Midbrain (tissue), 1 donor: ENCODE data around the gene NFKBIA.
A peak's percentile ranks its signal among the peaks of the same experiment; 100 is the strongest.
"Not testable (repeated sequence)": the region's sequence is repeated elsewhere in the genome, so short reads cannot be mapped to it uniquely, and the experiment has no call there.

ENCODE experiments used
- DNase-seq: peaks from one replicate; lab custom pipeline; 2025; lab: John Stamatoyannopoulos, UW

The NFKBIA gene

GRCh38 chr14:35390577-35391387 lies 13.8 kb downstream of the NFKBIA start:
- DNase-seq: no peak

DNA sequence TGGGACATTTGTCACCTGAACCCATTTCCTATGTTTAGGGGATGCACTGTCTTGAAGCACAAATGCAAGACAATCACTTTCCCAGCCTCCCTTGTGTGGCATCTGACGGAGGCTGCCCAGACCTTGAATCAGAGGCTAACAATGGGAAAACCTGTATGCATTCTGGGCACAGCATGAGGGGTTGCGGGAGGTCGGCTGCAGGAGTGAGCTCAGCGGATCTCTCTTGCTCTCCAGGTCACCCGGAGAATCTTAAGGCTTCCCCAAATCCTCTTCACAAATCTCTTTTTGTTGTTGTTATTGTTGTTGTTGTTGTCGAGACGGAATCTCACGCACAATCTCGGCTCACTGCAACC lies 15.3 kb downstream of the NFKBIA start:
- DNase-seq: no peak

GRCh38 chr14:35388656-35389314 lies 15.8 kb downstream of the NFKBIA start:
- DNase-seq: no peak

GRCh38 chr14:35387713-35388579 lies 16.6 kb downstream of the NFKBIA start:
- DNase-seq: no peak

DNA sequence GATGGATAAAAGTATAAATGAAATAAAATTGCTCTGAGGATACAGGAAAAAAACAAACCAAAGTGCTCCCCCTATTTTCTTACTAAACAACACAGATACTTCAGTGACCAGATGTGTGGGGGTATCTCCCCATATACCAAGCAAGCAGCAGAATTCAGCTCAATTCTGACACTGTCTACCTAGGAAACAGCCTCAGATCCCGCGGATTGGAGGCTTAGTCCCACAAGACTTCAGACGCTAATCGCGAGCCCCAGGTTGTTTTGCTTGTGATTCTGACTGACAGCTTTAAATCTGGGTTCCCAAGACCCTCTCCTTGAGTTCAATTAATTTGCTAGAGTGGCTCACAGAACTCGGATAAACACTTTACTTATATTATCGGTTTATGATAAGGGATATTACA lies 17.3 kb downstream of the NFKBIA start:
- no peak for DNase-seq

DNA sequence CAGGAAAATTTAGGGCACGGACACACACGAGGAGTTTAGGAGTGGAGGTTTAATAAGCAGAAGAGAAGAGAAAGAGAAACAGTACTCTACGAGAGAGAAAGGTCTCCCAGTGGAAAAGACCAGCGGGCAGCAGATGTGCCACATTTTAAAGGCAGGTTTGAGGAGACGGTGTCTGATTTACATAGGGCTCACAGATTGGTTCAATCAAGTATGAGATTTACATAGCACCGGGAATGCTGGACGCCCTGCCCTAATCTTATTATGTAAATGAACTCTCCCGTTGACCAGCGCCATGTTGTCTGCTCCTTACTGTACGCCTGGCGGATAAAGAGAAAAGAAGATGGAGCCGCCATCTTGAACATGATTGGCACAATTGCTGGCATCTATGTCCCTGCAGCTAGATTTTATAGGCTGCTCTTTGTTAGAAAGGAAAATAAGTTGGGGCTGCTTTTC lies 17.9 kb downstream of the NFKBIA start:
- DNase-seq: no peak

DNA sequence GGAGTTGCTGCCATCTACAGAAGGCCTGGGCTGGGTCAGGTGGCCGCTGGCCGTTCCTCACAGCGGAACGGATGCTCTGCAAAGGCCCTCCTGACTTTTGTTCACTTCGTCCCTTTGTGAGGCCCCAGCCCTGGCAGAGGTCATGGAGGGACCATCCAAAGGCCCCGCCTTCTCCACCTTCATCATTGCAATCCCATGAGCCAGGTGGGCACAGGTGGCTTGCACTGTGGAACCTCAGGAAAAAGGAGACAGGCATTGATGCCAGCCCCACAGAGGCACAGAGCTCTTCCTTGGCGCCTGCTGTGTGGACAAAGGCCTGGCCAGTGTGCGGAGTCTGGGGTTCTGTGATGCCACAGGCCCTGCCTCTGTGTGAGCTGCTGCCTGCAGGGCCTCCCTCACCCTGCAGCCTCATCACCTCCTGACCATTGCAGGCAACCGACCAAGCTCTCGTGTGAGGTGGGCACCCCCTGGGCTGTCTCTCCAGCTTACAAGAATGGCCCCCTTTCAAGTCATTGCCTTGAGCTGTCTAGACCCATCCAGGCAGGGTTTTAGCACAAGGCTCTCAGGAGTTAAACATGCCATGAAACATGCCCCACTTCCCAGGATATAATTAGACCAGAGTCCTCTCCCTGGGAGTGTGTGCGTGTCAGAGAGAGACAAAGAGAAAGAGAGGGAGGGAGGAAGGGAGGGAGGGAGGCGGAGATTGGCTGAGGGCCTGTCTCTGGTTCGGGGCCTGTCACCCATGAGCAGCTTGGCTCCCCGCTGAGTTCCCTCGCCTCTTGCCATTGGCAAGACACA lies 19.3 kb downstream of the NFKBIA start:
- peak; percentile 83 for DNase-seq

DNA sequence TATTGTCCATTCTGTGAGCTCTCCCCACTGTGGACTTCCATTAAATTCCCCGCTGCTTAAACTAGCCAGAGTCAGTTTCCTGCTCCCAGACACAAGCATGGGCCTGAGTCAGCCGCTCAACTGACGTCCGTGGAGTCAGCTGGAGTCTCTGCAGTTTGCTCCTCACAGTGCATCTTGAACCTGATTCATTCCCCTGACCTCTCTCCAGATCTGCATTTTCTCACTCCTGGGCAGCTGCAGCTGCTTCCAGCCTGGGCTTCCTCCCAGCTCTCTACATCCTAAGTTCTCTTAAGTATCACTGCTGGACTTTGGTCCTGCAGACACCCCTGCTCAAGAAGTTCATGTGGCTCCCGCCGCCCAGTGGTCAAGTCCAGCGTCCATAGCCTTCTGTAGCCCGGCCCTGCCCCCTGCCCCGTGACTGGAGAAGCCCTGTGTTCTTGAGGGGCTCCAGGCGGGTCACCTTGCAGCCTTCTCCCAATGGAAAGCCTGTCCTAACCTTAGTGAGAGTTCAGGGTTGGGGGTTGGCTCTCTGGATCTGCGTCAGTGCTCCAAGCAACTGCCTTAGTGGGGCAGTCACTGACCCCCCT lies 20.0 kb downstream of the NFKBIA start:
- peak; percentile 46 for DNase-seq

DNA sequence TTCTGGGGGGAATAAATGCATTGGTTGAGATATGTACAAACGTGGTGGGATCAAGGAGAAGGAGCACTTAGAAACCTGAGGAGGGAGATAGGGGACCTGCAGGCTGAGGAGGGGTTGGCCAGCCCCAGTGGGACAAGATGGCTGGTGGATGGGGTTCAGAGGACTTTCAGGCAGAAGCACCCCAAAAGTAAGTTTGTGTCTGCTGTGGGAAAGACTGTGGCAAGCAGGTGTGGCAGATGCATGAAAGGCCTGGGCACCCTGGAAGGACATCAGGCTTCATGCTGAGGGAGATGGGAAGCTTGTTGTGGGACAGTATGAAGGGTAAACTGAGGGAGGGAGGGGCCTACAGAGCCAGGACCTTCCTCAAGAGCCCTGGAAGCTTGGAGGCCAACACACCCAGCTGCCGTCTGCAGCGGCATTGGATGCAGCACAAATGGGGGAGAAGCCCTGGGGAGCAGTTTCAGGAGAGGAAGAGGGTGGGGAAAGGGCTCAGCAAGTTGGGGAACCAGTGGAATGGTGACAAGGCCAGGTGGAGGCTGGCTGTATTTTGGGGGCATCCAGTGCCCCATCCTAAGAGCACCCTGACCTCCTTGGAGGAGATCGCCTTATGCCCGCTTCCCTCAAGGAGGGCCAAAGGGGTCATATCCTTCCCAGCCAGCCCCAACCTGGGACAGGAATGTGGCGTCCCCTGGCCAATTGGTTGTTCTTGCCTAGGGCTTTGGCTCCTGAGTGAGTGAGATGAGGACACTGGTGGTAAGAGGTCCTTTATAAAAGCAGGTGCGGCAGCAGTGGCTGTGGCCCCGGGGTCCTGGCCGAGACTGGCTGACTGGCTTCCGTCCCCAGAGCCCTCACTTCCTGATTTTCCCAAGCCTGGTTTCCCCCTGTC lies 20.7 kb downstream of the NFKBIA start:
- DNase-seq: no peak

DNA sequence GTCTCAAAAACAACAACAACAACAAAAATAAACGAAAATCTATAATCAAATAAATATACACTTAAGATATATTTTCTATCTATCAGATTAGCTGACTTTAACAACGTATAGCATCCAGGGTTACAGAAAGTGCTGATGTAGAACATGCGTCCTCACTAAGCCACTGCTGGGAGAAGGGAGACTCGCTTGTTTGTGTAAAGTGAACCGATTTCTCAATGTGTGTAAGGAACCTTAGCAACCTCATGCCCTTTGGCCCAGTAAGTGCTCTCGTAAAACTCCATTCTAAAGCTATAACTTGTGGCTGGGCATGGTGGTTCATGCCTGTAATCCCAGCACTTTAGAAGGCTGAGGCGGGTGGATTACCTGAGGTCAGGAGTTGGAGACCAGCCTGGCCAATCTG lies 23.8 kb downstream of the NFKBIA start:
- no peak for DNase-seq

- not testable (repeated sequence) for DNase-seq
These were observed 25.2 kb downstream of the NFKBIA start for GRCh38 chr14:35379234-35379933.

DNA sequence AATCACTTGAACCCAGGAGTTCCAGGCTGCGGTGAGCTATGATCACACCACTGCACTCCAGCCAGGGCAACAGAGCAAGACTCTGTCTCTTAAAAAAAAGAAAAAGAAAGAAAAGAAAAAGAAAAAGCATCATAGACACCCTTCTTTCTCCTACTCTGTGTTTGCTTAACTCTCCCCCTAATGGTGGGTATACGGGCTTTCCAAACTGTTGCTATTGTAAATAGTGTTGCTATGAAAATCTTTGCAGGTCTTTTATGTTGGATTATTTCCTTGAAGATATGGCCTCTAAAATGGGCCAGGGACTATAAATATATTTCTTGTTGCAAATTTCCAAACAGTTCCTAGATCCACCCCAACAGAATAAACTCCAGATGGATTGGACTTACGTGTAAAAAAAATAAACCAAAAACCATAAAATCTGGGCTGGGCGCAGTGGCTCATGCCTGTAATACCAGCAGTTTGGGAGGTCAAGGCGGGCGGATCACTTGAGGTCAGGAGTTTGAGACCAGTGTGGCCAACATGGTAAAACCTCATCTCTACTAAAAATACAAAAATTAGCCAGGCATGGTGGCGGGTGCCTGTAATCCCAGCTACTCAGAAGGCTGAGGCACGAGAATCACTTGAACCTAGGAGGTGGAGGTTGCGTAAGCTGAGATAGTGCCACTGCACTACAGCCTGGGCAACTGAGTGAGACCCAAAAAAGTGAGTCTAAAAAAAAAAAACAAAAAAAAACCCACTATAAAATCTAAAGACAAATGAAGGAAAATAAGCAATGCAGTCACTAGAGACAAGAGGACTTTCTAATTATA lies 25.9 kb downstream of the NFKBIA start:
- no peak for DNase-seq

GRCh38 chr14:35375558-35376025 lies 29.0 kb downstream of the NFKBIA start:
- no peak for DNase-seq

DNA sequence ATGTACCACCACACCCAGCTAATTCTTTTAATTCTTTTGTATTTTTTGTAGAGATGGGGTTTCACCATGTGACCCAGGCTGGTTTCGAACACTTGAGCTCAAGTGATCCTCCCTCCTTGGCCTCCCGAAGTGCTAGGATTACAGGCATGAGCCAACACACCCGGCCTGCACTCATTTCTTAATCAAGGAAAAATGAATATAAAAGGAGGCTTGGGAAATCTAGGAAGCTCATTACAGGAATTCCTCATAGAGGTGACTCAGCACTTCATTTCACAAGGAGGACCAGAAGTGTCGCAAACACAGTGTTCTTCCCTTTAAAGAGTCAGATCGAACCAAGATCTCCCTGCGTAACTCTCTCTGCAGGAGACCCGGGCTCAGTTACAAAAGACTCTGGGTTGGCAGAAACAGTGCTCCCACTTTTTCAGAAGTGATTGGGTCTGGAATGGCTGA lies 30.3 kb downstream of the NFKBIA start:
- DNase-seq: no peak

DNA sequence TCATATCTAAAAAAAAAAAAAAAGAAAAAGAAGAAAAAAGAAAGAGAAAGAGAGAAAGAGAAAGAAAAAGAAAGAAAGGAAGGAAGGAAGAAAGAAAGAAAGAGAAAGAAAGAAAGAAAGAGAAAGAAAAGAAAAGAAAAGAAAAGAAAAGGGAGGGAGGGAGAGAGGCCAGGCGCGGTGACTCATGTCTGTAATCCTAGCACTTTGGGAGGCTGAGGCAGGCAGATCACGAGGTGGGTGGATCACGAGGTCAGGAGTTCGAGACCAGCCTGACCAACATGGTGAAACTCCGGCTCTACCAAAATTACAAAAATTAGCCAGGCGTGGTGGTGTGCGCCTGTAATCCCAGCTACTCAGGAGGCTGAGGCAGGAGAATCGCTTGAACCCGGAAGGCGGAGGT lies 31.3 kb downstream of the NFKBIA start:
- DNase-seq: not testable (repeated sequence)

GRCh38 chr14:35370969-35371368 lies 33.6 kb downstream of the NFKBIA start:
- DNase-seq: no peak

DNA sequence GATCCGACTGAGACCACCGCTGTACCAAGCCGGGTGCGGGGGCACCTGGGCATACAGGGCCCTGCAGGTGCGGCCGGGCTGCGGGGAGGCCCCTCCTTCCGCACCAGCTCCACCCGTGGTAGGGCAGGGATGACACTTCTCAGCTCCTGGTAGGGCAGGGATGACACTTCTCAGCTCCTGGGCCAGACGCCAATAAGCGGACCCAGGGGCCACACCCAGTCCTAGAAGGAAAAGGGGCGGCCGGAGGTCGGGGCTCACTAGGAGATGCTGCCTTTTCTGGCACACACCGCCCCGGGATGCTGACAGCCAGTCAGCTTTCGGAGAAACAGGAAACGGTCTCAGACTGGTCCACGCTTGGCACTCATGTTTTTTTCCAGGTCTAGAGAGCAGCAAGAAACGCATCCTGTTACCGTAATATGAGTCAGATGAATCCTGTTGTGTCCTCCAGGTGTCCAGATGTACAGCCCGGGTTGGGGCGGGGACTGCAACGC lies 34.8 kb downstream of the NFKBIA start:
- DNase-seq: no peak

DNA sequence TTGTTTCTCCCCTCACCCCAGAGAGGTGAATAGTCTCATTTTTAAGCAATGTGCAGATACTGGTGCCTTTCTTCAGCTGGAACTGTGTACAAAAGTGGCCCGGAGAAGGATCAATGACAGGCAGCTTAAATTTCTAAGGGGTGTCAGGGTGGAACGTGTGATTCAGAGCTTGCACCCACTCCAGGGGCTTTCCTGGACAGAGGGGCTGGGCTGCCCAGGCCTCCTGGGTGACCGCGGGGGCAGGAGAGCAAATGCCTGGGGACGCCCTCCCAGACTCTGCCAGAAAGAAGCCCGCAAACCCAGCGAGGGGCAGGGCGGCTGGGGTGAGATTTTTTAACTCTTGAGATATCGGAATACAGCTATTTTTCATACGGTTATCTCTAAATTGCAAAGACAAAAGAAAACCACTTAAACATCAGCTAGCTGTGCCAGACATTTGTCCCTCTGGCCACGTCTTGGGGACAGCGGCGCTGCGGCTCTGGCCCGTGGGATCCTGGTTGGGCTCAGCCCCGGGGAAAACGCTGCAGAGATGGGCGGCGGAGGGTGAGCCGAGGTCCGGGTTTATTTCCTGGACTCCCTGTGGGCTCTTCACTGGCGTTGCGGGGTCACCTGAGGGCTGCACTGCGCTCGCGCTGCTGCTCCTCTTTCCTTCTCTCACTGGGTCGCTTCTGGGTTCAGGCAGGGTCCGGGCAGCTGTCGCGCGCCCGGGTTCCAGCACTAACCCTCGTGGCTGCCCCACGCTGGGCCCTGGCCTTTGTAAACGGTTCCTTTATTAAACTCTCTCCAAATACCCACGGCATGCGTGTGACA lies 35.8 kb downstream of the NFKBIA start:
- no peak for DNase-seq
